Left forelimb (tissue), 1 donor: Measurements from ENCODE around the gene ZNF526.

ENCODE experiments used
- DNase-seq: peaks from one replicate; pipeline ENCODE4 v3.0.0-alpha.2; 2018; ENCODE audit warnings: low spot score

Gene ZNF526, protein sequence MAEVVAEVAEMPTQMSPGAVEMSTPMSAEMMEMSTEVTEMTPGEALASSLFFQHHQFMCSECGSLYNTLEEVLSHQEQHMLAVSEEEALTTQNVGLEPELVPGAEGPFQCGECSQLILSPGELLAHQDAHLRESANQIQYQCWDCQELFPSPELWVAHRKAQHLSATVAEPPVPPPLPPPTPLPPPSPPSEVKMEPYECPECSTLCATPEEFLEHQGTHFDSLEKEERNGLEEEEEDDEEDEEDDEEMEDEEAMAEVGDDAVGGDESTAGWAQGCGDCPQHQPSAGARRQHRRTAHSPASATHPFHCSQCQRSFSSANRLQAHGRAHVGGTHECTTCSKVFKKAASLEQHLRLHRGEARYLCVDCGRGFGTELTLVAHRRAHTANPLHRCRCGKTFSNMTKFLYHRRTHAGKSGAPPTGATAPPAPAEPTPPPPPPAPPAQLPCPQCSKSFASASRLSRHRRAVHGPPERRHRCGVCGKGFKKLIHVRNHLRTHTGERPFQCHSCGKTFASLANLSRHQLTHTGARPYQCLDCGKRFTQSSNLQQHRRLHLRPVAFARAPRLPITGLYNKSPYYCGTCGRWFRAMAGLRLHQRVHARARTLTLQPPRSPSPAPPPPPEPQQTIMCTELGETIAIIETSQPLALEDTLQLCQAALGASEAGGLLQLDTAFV

DNA sequence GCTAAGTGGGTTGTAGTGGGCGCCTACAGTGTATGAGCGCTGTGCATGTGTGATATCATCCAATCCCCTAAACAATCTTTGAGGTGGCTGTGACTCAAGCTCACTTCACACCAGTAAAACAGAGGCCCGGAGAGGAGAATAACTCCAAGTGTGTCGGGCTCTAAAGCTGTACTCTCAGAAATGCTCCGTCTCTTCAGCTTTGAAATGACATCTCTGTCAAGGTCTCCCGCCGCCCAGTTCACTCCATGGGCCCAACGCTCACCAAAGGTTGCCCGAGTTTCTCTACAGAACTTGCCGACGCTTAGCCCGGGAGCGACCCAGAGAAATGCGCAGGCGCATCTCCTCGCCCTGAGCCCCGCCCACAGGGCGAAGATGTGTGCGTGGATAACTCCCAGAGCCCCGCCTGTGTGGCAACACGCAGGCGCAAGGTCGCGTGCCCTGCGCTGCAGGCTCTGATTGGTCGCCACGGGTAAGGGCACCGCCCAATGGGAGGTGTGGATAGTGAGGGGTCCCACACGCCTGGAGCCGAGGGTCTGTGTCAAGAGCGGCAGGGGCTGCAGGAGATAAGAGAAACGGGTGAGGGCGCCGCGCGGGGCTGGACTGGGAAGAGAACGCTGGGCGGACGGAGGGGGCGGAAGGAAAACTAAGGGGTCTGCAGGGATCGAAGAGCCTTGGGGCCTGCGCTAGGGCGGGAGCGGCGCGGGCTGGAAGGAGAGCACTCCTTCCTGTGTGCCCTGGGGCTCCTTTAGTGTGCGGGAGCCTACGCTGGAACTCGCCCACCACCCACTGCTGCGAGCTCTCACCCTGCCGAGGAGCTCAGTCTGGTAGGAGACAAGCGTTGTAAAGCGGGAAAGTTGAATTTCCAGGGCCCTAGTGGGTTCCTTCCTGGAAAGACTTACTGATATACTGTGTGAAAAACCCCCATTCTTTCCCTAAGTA lies at the start of gene ZNF526:
Gene ZNF526 (plus strand): TSS at position 501 of the 939 bp plus-strand sequence. CDS start 4,092 bp downstream, outside the sequence.
- peak; percentile 97 for DNase-seq

DNA sequence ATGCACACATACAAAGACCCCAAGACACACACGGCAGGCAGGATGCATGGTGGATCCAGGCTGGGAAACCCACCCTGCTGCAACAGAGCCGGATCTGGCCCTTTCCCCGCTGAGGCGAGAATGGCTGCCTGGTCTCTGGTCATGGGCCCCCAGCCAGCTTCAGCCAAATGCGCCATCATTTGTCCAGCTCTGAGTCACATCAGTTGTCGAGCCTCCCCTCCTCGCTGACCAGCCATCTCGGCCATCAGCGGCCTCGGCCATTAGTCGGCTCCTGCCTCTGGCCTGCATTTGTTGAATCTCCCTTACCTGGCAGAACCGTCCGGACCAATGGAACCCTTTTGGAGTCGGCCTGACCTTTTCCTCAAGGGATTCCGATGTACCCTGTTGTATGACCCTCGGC lies 49.4 kb upstream of the ZNF526 start:
- DNase-seq, result no peak

DNA sequence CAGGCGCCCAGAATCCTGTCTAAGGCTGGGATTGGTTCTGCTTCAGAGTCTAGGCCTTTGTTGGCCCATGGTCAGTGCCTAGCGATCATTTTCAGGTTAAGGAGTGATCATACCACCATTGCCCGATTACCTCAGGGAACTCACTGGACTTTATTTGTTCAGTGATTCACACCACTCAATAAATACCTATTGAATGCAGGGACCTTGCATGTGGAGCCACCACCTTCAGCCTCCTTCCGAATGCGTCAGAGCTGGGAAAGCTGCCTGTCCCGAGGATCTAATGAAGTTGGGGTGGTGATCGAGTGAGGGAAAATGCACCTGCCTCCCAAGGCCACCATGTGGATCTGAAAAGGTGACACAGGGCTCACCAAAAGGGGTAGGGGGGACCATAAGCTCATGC lies 47.9 kb upstream of the ZNF526 start:
- DNase-seq, result no peak

DNA sequence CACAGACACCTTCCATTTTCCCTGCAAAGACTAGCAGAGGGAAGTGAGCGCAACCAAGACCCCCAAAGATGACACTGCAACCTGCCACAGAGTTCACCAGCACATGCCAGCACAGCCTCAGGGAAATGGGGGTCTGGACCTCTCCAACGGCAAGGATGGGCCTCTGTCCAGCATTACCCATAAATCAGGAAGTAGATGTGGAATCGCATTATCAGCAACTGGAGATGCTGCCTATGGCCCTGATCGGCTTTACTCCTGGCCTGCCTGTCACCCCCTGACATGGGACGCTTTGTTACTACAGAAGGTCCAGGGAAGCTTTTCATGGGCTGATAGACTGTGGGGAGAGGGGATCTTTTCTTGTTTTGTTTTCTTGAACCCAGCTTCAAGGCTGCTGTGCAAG lies 46.4 kb upstream of the ZNF526 start:
- DNase-seq, result no peak

DNA sequence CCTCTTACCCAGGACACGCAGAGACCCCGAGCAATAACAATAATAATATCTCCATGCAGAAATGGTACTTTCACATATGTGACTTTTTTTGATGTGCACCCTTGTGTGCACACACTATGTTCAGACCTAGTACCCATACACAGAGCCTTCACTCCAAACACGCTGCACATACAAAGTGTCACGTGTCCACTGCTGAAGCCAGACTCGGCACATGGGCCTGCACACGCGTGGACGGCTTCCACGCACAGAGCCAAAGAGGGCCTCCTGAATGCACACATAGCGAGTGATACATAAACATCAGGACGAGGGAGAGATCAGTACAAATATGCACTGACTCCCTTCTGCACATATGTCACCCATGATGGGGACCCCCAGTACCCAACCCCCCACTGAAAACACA lies 45.9 kb upstream of the ZNF526 start:
- DNase-seq, result no peak

DNA sequence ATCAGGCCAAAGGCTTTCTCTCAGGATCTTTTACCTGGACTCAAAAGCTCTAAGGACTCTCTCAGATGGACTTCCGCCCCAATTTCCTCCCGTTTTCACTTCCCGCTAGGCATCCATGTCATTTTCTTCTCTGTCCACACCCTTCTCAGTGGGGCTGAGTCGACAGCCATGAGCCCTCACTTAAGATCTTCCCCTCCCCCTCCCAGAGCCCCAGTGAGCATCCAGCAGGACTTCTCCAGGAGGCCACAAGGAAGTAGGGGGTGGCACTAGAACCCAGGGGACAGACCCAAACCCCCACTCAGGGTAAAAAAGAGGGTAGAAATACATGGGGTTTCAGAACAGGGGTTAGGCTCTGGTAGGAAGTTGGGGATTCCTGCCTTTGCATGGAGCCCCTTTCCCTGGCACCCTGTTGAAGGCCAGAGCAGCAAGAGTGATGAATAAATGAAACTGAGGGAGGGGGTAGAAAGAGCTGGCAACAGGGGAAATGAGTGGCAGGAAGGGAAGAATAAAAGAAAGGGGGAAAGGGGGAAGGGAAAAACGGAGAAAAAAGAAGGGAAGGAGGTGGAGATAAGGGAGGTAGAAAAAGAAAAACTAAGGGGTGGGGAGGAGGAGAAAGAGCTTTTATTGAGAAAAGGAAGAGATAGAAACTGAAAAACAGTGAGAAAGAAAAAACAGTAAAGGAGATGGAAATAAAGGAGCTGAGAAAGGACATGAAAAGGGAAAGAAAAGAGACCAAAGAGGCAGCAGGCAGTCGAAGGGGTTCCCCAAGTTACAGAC lies 45.0 kb upstream of the ZNF526 start:
- DNase-seq, result no peak

DNA sequence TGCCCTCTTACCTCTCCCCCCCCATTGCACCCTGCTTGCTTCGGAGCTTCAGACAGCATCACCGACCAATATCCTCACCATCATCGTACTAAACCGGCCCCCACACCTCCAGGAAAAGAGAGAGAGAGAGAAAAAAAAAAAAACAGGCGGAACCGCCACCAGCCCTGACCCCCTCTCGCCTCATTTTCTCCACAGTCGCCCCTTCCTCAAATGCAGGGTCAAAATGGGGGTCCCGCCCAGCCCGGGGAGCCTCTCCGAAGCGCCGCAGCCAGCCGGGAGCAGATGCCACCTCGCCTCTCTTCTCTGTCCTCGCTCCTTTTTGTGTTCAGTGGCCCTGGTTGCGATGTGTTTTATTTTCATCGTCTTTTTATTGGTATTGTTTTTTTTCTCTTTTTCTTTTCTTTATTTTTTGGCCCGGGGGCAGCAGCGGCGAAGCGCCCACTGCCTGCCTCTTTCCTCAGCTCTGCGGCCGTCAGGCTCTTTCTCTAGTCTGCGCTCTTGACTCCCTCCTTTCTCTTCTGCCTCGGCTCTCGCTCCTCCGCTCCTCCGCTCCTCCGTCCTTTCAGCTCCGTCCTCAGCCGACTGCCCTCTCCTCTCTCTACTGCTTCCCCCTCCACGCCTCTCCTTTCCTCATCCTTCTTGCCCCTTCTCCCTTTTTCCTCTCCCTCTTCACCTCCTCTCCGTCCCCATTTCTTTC lies 44.0 kb upstream of the ZNF526 start:
- DNase-seq, result no peak

DNA sequence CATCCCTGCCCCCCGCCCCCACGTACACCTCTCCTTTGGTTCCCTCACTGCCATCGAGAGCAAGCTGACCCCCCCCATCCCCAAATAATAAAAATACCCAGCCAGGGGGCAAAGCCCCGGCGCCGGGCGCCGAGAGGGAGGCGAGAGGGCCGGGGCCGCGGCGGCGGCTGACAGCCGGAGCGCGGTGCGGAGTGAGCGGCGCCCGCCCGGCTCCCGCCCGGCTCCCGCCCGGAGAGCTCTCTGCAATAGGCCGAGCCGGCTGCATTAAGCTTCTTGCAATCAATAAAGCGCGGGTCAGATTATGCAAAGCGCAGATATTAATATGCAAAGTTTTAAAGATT lies 43.5 kb upstream of the ZNF526 start:
- no peak for DNase-seq

DNA sequence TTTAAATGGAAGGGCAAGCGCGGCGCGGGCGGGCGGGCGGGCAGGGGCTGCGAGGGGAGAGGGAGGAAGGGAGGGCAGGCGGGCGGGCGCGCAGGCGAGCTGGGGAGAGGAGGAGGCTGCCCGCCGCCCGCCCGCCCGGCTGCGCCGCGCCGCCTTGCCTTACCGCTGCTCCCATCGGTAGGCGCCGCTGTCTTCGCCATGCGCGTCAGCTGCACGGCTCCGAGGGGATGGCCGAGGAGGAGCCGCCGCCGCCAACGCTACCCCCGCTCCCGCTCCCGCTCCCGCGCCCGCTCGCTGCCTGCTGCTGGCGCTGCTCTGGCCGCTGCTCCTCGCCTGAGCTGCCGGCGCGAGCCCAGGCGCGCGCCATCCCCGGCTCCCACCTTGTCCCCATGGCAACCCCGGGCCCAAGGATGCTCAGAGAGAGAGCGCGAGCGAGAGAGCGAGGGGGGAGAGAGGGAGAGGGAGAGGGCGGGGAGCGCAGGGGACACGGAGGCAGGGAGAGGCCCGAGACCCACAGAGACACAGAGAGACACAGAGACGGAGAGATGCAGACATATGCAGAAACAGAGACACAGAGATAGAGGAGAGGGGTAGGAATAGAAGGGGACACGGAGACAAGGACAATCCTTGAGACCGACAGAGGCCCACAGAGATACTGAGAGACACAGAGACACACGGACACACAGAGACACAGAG lies 43.0 kb upstream of the ZNF526 start:
- DNase-seq, result peak; percentile 86

DNA sequence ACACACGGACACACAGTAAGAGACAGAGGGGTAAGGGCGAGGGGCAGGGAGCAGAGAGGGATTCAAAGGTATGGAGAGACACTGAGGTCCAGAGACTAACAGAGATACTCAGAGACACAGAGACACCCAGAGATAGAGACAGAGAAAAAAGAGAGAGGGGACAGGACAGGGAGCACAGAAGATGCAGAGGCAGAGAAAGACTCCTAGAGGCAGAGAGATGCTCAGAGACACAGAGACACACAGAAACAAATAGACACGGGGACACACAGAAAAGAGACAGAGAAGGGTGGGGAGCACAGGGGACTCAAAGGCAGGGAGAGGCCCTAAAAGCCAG lies 42.5 kb upstream of the ZNF526 start:
- no peak for DNase-seq

DNA sequence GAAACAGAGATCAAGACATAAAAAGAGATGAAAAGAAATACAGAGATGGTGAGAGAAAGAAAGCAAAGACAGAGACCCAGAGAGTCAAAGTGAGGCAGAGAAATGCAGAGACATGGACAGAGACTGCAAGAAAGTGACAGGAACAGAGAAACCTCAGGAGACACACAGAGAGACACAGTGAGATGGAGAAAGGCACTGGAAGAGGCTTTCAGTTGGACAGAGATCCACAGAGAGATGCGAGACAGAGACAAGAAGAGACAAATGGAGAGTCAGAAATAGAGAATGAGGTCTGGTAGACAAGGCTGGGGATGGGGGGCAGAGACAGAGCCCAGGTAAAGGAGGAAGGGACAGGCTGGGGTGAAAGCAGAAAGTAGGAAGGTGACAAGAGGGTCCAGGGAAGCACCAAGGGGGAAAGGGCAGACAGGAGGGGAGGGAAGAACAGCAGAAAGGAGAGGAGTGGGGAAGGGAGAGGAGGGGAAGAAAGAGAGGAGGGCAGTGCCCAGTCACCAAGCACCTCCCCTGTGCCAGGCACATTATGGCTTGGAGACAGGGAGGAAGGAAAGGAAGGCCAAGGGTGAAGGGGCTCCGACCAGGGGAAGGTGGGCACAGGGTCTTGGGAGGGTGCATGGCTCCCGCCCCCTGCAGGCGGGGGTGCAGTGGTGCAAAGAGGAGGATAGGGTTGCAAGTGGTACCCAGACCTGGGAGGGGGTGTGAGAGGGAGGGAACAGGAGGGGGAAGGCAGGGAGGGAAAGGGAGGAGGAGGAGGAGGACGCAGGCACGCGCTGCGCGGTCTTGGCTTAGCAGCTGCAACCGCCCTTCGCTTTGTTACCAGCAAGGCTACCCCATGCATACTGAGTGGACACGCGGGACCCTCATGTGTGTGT lies 41.1 kb upstream of the ZNF526 start:
- no peak for DNase-seq

DNA sequence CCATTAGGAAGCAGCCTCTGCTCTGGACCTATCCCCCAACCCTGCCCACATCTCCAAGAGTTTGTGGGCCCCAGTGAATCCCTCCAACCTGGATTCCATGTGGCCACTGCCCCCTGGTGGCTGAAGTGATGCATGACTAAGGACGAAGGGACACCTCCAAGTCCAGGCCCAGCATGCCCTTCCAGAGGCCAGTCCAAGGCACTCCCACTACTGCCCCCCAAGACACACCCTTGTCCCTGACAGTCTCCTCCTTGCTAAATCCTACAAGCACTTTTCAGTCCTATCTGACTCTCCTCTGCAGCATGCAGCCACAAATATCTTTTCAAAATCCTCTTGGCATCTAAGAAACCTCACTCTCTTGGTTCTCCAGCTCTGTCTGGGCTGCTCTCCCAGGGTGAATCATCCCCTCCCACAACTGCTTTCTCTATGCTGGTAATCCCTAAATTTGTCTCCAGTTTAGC lies 35.7 kb upstream of the ZNF526 start:
- peak; percentile 78 for DNase-seq

DNA sequence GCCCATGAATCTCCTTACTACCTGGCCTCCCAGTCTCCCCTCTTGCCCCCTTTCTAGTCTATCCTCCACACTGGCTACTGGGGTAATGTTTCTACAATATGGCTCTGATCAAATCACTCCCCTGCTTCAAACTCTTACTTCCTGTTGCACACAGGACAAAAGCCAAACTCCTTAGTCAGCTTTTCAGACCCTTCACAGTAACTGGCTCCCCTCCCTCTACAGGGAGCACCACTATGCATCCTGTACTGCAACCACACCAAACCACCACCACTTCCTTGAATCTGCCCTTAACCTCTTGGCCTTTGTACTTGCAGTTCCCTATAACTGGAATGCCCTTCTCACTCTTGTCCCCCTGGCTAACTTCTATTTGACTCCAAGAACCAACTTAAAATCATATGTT lies 34.8 kb upstream of the ZNF526 start:
- no peak for DNase-seq

DNA sequence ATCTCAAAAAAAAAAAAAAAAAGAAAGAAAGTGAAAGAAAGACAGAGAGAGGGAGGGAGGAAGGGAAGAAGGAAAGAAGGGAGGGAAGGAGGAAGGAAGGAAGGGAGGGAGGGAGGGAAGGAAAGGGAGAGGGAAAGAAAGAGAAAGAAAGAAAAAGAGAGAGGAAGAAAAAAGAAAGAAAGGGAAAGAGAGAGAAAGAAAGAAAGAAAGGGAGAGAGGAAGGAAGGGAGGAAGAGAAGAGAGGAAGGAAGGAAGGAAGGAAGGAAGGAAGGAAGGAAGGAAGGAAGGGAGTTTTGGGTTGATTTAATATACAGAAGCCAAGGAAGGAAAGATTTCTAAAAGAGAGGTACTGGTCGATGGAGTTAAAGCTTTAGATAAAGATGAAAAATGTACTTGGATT lies 31.4 kb upstream of the ZNF526 start:
- DNase-seq, result no peak

DNA sequence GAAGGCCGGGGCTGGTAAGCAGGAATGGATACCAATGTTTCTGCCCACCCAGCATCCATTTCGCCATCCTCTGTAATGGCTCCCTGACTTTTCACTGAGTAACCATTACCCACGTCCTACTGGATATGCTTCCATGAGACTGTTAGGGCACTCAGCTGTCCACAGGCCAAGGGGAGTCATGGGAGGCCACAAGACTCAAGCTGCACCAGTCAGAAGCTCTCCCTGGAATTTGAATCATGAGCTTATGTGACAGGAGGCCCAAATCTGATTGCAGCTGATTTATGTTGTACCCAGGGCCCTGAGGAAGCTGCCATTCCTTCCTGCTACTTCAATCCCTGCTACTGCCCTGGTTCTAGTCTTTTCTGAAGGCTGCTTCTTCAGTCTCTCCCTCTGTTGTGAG lies 31.0 kb upstream of the ZNF526 start:
- DNase-seq, result no peak

DNA sequence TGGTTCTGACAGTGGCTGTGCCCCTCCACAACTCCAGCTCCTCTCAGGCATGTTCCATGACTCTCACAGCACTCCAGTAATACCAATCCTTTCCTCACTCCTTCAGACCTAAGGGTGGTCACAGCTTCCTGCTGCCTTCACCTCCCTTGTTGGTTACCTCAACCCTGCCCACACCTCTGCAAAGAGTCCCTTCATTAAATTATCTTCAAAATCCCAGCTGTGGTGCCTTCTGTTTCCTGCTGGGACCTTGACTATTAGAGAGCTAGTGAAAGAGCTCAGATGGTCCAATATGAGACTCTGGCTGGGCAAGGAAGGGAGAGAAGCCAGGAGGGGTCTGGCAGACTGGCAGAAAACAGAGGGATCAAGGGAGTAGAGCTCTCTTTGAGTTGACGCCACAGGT lies 28.8 kb upstream of the ZNF526 start:
- no peak for DNase-seq

DNA sequence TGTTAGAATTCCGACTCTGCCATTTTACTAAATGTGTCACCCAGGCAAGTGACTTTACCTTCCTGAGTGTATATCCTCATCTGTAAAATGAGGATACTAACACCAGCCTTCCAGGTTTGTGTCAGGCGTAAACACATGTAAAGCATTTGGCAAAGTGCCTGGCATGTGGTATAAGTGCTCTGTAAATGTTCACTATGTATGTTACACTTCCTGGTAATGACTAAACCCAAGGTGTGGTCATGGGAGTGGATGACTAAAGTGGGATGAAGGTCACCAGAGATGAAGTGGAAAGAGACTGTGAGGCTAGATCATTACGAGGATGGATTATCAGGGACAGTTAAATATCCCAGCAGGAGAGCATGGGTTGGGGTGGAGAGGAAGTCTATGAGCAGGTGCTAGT lies 28.3 kb upstream of the ZNF526 start:
- DNase-seq, result no peak

DNA sequence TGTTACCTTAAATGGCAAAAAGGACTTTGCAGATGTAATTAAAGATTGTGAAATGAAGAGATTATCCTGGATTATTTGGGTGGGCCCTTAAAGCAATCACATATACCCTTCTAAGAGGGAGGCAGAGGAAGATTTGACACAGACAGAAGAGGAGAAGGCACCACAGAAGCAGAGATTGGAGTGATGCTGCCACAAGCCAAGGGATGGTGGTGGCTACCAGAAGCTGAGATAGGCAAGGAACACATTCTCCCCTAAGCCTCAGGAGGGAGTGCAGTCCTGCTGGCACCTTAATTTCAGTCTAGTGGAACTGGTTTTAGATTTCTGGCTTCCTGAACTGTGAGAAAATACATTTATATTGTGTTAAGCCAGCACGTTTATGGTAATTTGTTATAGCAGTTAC lies 26.8 kb upstream of the ZNF526 start:
- DNase-seq, result no peak

DNA sequence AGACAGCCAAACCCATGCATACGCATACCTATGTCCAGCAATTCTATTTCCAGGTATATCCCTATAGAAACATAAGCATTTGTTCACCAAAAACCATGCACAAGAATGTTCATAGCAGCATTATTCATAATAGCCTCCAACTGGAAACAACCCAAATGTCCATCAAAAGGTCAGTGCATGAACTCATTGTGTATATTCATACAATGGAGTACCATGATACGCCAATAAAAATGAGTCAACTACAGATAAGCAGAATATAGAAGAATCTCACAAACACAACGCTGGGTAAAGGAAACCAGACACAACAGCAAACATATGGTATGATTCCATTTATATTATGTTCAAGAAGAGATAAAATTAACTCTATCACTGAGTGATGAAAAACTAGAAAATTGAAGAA lies 26.4 kb upstream of the ZNF526 start:
- DNase-seq, result no peak
